SK-N-SH (cell line): ENCODE data around the gene CA6.

Source experiments
- CHD2 ChIP-seq: fragments of 150-350 bp; IDR thresholded peaks from 2 replicates; pipeline ENCODE4 v1.6.1; 2018; ENCODE audit warnings: low read length; ENCODE audit not compliant: partially characterized antibody
- CTCF ChIP-seq: fragments of 200-600 bp; sonication (generic); IDR thresholded peaks from 2 replicates; pipeline ENCODE4 v1.6.1; 2017; ENCODE audit warnings: antibody characterized with exemption, mild to moderate bottlenecking, moderate library complexity
- FOSL2 ChIP-seq: IDR thresholded peaks from 2 replicates; pipeline ENCODE4 v1.4.0; 2012; ENCODE audit warnings: low read depth, mild to moderate bottlenecking, moderate library complexity, borderline replicate concordance
- FOXJ3 ChIP-seq: sonication (generic); formaldehyde crosslinking; IDR thresholded peaks from 2 replicates; pipeline ENCODE4 v1.5.1; 2020; ENCODE audit warnings: mild to moderate bottlenecking, missing genetic modification reagents
- GABPA ChIP-seq: IDR thresholded peaks from 2 replicates; pipeline ENCODE4 v1.4.0; 2012; ENCODE audit warnings: low read depth, mild to moderate bottlenecking
- JUND ChIP-seq: IDR thresholded peaks from 2 replicates; pipeline ENCODE4 v1.4.0; 2012
- MEF2A ChIP-seq: IDR thresholded peaks from 2 replicates; pipeline ENCODE4 v1.4.0; 2012; ENCODE audit warnings: low read depth, borderline replicate concordance
- MXI1 ChIP-seq: IDR thresholded peaks from 2 replicates; pipeline ENCODE4 v1.6.1; 2012; ENCODE audit warnings: mild to moderate bottlenecking, low read depth, low read length, improper control_type of control experiment
- POLR2AphosphoS5 ChIP-seq: IDR thresholded peaks from 2 replicates; pipeline ENCODE4 v1.6.1; 2012; ENCODE audit warnings: low read depth, low read length
- REST ChIP-seq: IDR thresholded peaks from 2 replicates; pipeline ENCODE4 v1.6.1; 2012; ENCODE audit warnings: mild to moderate bottlenecking, low read depth, low read length, moderate library complexity
- RFX5 ChIP-seq: IDR thresholded peaks from 2 replicates; pipeline ENCODE4 v1.6.1; 2012; ENCODE audit warnings: mild to moderate bottlenecking, improper control_type of control experiment, low read length
- TAF1 ChIP-seq: IDR thresholded peaks from 2 replicates; pipeline ENCODE4 v1.6.1; 2012; ENCODE audit warnings: low read depth, mild to moderate bottlenecking, low read length, moderate library complexity, borderline replicate concordance
- YY1 ChIP-seq: IDR thresholded peaks from 2 replicates; pipeline ENCODE4 v1.4.0; 2012; ENCODE audit warnings: low read depth, mild to moderate bottlenecking

- TF ChIP-seq CTCF (no peak), RFX5 (no peak), GABPA (no peak), REST (no peak), FOSL2 (no peak), POLR2AphosphoS5 (no peak), TAF1 (no peak), JUND (no peak), CHD2 (no peak), MXI1 (no peak), FOXJ3 (no peak), YY1 (no peak), MEF2A (no peak)
Measured at GRCh38 chr1:8930116-8930515, 15.6 kb upstream of the CA6 start.
